Activated naive CD8-positive, alpha-beta T cell (primary cell): ENCODE results near the gene SLC45A3.

Experiments used
- H3K27ac Mint-ChIP-seq: one replicate; pipeline ENCODE4 v1.8.0; 2021; ENCODE audit warnings: mixed read lengths
- H3K27me3 Mint-ChIP-seq: one replicate; pipeline ENCODE4 v1.8.0; 2021; ENCODE audit warnings: mixed read lengths
- H3K36me3 Mint-ChIP-seq: one replicate; pipeline ENCODE4 v1.8.0; 2021; ENCODE audit warnings: mixed read lengths
- H3K4me1 Mint-ChIP-seq: one replicate; pipeline ENCODE4 v1.8.0; 2021; ENCODE audit warnings: low read depth, mixed read lengths
- H3K4me3 Mint-ChIP-seq: one replicate; pipeline ENCODE4 v1.8.0; 2021; ENCODE audit warnings: mild to moderate bottlenecking, mixed read lengths
- H3K9me3 Mint-ChIP-seq: one replicate; pipeline ENCODE4 v1.8.0; 2021; ENCODE audit warnings: low read depth, mixed read lengths

Gene SLC45A3

GRCh38 chr1:205623646-205624045, 56.7 kb downstream of the SLC45A3 start:
- Mint-ChIP-seq H3K27ac (peak overlapping the region; percentile 29), H3K9me3 (no peaks in the 10 kb centered on the region), H3K4me1 (peaks cover 57% of the 10 kb centered on the region), H3K27me3 (no peaks in the 10 kb centered on the region), H3K4me3 (no peak overlapping the region), H3K36me3 (peaks cover 13% of the 10 kb centered on the region)

DNA sequence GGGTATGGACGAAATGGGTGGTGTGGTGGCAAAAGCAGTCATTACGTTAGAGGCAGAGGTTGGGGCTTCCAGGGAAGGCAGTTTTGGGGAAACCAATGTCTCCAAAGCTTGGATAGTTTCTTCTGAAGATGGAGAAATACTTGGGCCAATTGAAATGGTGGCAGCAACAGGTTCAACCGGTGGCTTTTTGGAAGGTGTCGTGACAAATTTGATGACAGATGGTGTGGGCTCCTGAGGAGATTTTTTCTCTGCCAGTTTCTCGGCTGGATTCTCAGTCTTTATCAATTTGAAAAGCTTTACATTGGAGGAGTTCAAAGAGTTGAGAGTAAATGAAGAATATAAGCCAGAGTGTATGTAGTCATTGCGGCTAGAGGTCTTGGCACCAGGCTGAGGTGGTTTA, 60.0 kb downstream of the SLC45A3 start:
- no peaks in the 10 kb centered on the region for H3K9me3 Mint-ChIP-seq
- peak overlapping the region; percentile 87 for H3K27ac Mint-ChIP-seq
- H3K4me3 Mint-ChIP-seq = no peak overlapping the region
- H3K4me1 Mint-ChIP-seq = peaks cover 43% of the 10 kb centered on the region
- no peaks in the 10 kb centered on the region for H3K27me3 Mint-ChIP-seq
- H3K36me3 Mint-ChIP-seq = peaks cover 11% of the 10 kb centered on the region

DNA sequence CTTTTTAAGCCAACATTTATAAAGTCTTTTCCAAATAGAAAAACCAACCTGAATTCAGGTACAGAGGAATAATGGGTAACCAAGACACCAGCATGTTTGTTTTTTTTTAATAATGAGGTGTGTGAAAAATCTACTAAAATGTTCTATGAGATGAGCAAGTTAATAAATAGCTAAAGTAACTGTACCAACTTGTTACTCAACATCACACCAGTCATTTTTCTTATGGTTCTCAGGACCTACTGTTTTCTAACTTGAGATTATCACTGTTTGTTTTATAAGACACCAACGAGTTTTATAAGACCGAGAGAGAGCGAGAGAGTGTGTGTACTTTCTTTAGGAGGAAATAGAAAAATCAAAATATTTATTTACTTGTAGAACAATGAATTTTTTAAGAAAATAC, 60.9 kb downstream of the SLC45A3 start:
- H3K27me3 Mint-ChIP-seq = no peaks in the 10 kb centered on the region
- H3K4me1 Mint-ChIP-seq = peaks cover 39% of the 10 kb centered on the region
- no peak overlapping the region for H3K4me3 Mint-ChIP-seq
- H3K9me3 Mint-ChIP-seq = no peaks in the 10 kb centered on the region
- peaks cover 13% of the 10 kb centered on the region for H3K36me3 Mint-ChIP-seq
- H3K27ac Mint-ChIP-seq = no peak overlapping the region

- Mint-ChIP-seq H3K27me3 (no peaks in the 10 kb centered on the region), H3K36me3 (peaks cover 14% of the 10 kb centered on the region), H3K4me1 (peaks cover 43% of the 10 kb centered on the region), H3K27ac (peak overlapping the region; percentile 72), H3K4me3 (no peak overlapping the region), H3K9me3 (no peaks in the 10 kb centered on the region)
Observed at GRCh38 chr1:205616563-205617293, 63.6 kb downstream of the SLC45A3 start.

DNA sequence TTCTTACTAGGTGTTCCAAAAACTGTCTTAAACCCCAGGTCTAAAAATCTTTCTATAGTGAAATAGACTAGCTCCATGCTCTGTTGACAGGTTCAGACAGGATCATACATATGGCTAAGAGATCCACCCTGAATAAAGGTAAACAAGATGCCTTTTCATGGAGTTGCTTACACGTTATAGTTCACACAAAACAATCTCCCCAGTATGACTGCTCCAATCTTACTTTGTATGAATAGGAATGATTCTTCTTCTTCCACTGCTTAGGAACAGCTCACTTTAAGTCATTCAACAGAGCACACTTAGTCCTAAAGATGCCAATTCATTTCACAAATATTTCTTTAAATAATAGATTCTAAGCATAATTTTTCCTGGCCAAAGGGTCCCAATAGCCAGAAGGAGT, 64.5 kb downstream of the SLC45A3 start:
- H3K4me1 Mint-ChIP-seq = peaks cover 52% of the 10 kb centered on the region
- peaks cover 14% of the 10 kb centered on the region for H3K36me3 Mint-ChIP-seq
- H3K27ac Mint-ChIP-seq = peak overlapping the region; percentile 77

GRCh38 chr1:205613854-205614412, 66.4 kb downstream of the SLC45A3 start:
- no peaks in the 10 kb centered on the region for H3K9me3 Mint-ChIP-seq
- H3K4me1 Mint-ChIP-seq = peaks cover 60% of the 10 kb centered on the region
- H3K36me3 Mint-ChIP-seq = peaks cover 11% of the 10 kb centered on the region
- H3K4me3 Mint-ChIP-seq = no peak overlapping the region
- H3K27me3 Mint-ChIP-seq = no peaks in the 10 kb centered on the region
- peak overlapping the region; percentile 80 for H3K27ac Mint-ChIP-seq

More for the DNA sequence above, 64.5 kb downstream of the SLC45A3 start:
- Mint-ChIP-seq H3K4me3 (no peak overlapping the region), H3K9me3 (no peaks in the 10 kb centered on the region), H3K27me3 (no peaks in the 10 kb centered on the region)

DNA sequence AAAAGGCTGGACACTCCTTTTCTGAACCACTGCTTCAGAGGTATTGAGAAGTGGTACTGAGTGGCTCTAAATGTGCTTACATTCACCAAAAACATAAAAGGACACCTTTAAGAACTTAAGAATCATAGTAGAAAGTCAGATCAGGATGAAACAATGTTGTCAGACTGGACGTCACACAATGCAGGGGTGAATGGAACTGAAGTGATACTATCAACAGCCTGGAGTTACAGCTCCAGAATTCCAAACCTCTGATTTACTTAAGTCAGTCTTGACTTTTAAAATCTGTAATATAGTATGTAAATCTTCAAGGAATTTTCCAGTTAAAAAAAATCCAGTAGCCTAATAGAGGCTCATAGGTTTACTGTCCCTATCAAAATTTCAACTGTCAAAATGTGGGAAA, 67.8 kb downstream of the SLC45A3 start:
- Mint-ChIP-seq H3K36me3 (peaks cover 11% of the 10 kb centered on the region), H3K27ac (no peak overlapping the region)

DNA sequence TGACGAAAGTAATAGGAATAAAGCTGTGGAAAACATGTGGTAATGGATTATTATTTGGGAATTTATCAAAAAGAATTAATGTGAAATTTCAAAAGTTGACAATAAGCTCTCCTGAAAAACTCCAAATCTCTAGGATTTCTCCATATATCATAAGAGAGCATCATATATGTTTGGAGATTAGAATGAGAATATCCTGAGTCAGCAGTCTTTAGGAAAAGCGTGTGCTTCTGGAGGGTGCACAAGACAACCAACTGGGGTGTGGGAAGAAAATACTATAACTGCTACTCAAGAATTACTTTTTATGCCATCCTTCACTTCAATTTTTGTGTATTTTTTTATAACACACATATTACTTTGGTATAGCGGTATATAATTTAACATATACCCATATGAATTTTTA, 68.2 kb downstream of the SLC45A3 start:
- Mint-ChIP-seq H3K36me3 (peaks cover 11% of the 10 kb centered on the region), H3K4me1 (peaks cover 64% of the 10 kb centered on the region), H3K27ac (peak overlapping the region; percentile 16), H3K4me3 (no peak overlapping the region), H3K27me3 (no peaks in the 10 kb centered on the region), H3K9me3 (no peaks in the 10 kb centered on the region)

More for the DNA sequence above, 67.8 kb downstream of the SLC45A3 start:
- Mint-ChIP-seq H3K27me3 (no peaks in the 10 kb centered on the region), H3K9me3 (no peaks in the 10 kb centered on the region), H3K4me3 (no peak overlapping the region), H3K4me1 (peaks cover 64% of the 10 kb centered on the region)

DNA sequence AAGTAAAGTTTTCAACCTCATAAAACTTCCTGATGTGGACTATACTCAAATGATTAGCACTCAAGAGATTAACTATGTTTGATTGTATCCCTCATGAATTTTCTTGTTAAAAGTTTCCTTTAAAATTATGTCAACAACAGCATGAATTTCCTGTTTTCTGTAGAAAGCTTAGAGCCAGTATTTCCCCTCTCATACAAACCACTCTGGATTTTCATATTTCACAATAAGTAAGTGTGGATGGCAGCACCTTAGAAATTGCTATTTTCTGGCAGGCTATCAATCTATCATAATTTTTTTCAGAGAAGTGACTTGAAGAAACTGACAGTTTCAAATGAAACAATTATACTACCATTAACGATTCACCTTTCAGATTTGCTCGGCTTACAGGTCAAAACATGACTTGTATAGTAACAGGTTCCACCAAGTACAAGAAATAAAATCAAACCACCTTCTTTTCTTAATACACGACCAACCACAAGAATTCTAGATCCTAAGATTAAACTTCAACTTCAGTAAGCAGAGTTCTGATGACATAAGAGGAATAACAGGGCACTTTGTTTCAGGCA, 69.3 kb downstream of the SLC45A3 start:
- no peaks in the 10 kb centered on the region for H3K27me3 Mint-ChIP-seq
- peak overlapping the region; percentile 52 for H3K27ac Mint-ChIP-seq
- H3K4me1 Mint-ChIP-seq = peaks cover 55% of the 10 kb centered on the region
- H3K9me3 Mint-ChIP-seq = no peaks in the 10 kb centered on the region
- H3K36me3 Mint-ChIP-seq = peaks cover 8% of the 10 kb centered on the region
- H3K4me3 Mint-ChIP-seq = peak overlapping the region; percentile 4

- Mint-ChIP-seq H3K9me3 (no peaks in the 10 kb centered on the region), H3K27ac (peak overlapping the region; percentile 46), H3K36me3 (peaks cover 8% of the 10 kb centered on the region), H3K4me1 (peaks cover 50% of the 10 kb centered on the region), H3K27me3 (no peaks in the 10 kb centered on the region), H3K4me3 (no peak overlapping the region)
Observed at GRCh38 chr1:205610036-205610435, 70.3 kb downstream of the SLC45A3 start.
